Body of pancreas (tissue), 4 donors: Measurements from ENCODE around the gene MORN1. TPM values are rescaled to one million over a fixed set of nuclear protein-coding genes. Genes with fewer than 3 reads are reported as not detected.

Experiments used
- ATAC-seq: fragments of 150-250 bp; one replicate; pipeline ENCODE4 v1.9.1; 2016
- DNase-seq, 4 donors: peaks; one replicate each; pipeline ENCODE4 v3.0.0-alpha.2; 2019
- H3K27ac ChIP-seq, 4 donors: fragments of 200-600 bp; sonication (generic); 1 replicate in 3 of 4; 2 replicates in 1 of 4; pipeline versions ENCODE4 v1.5.1 to v1.6.1; 2016 to 2019; ENCODE audit warnings: mild to moderate bottlenecking in 1 of 4, mixed read lengths in 1 of 4, moderate library complexity in 1 of 4
- H3K27me3 ChIP-seq, 2 donors: fragments of 200-600 bp; sonication (generic); one replicate each; pipeline ENCODE4 v1.6.0; 2016; ENCODE audit warnings: mild to moderate bottlenecking in 1 of 2
- H3K36me3 ChIP-seq, 2 donors: fragments of 200-600 bp; sonication (generic); replicated peaks in 1 of 2; 2 replicates each; pipeline ENCODE4 v1.5.1; 2016; ENCODE audit warnings: low read depth in 2 of 2; ENCODE audit not compliant: insufficient read depth in 1 of 2
- H3K4me1 ChIP-seq: fragments of 200-600 bp; sonication (generic); one replicate; pipeline ENCODE4 v1.6.0; 2016
- H3K4me3 ChIP-seq, 2 donors: fragments of 200-600 bp; sonication (generic); 1 replicate in 1 of 2; 2 replicates in 1 of 2; pipeline ENCODE4 v1.5.1; 2016 to 2019
- H3K9me3 ChIP-seq, 3 donors: fragments of 200-600 bp; sonication (generic); 1 replicate in 2 of 3; 2 replicates in 1 of 3; pipeline ENCODE4 v1.5.1; 2016
- CTCF ChIP-seq, 7 experiments: fragments of 450-650 bp in 4 of 7; fragments of 200-600 bp in 3 of 7; sonication (generic) in 3 of 7; IDR thresholded peaks; one replicate each; pipeline ENCODE4 v1.5.1; 2016 to 2019; ENCODE audit warnings: antibody characterized with exemption in 7 of 7
- POLR2A ChIP-seq, 3 donors: fragments of 450-650 bp; IDR thresholded peaks; one replicate each; pipeline ENCODE4 v1.6.1; 2016; ENCODE audit warnings: antibody characterized with exemption in 3 of 3, mild to moderate bottlenecking in 2 of 3
- WGBS, 2 donors: methylation state at CpG; one replicate each; pipeline ENCODE4 v1.1.5; 2017; 5-methylcytosine and 5-hydroxymethylcytosine counted together
- intact Hi-C: fragments of 100-400 bp; cut with DNase I; formaldehyde crosslinking; loops from one replicate; pipeline ENCODE4 v1.15.1; 2023
- total RNA-seq, 2 donors: library from RNA; depleted of rRNA; stranded (reverse); fragments of >200 nt; gene quantifications; one replicate each; pipeline ENCODE4 v1.1.0, GENCODE V29; 2016

The MORN1 gene
- total RNA-seq, 2 donors from 2014 or later, result 7.0 to 17.8 TPM

GRCh38 chr1:2337501-2337900 lies 53.9 kb downstream of the MORN1 start:
- TF ChIP-seq POLR2A (IDR thresholded peaks at IDR 0.05), result no peak
- no peak for TF ChIP-seq CTCF (IDR thresholded peaks at IDR 0.05)
- Histone ChIP-seq H3K27me3 (no peaks in the 10 kb centered on the region), H3K9me3 (no peaks in the 10 kb centered on the region), H3K4me1 (no peaks in the 10 kb centered on the region), H3K36me3 (no peaks in the 10 kb centered on the region), H3K27ac (no peak overlapping the region), H3K4me3 (no peak overlapping the region)
- ATAC-seq, result no peak
- intact Hi-C loops, result no loop called here
- DNase-seq, result no peak
- WGBS, 2 donors, result 66 to 72% methylated on average over 4 to 10 of the region's 10 CpGs

GRCh38 chr1:2337081-2337480 lies 54.3 kb downstream of the MORN1 start:
- Histone ChIP-seq H3K9me3 (no peaks in the 10 kb centered on the region), H3K27me3 (no peaks in the 10 kb centered on the region), H3K4me1 (no peaks in the 10 kb centered on the region), H3K36me3 (no peaks in the 10 kb centered on the region), H3K27ac (no peak overlapping the region), H3K4me3 (no peak overlapping the region)
- DNase-seq (no peak), ATAC-seq (no peak)
- WGBS, 2 donors, result 65 to 84% methylated on average over 5 to 18 of the region's 23 CpGs
- intact Hi-C loops, result no loop called here
- TF ChIP-seq POLR2A (IDR thresholded peaks at IDR 0.05) (no peak), CTCF (IDR thresholded peaks at IDR 0.05) (no peak)

- Histone ChIP-seq H3K4me3 (no peak overlapping the region), H3K36me3 (no peaks in the 10 kb centered on the region), H3K27ac (no peak overlapping the region), H3K27me3 (no peaks in the 10 kb centered on the region), H3K4me1 (no peaks in the 10 kb centered on the region), H3K9me3 (no peaks in the 10 kb centered on the region)
- intact Hi-C loops, result no loop called here
- 76 to 77% methylated on average over 2 to 11 of the region's 11 CpGs for WGBS, 2 donors
- TF ChIP-seq POLR2A (IDR thresholded peaks at IDR 0.05) (no peak), CTCF (IDR thresholded peaks at IDR 0.05) (no peak)
- ATAC-seq (no peak), DNase-seq (no peak)
Observed at GRCh38 chr1:2336499-2336898, 54.9 kb downstream of the MORN1 start.

- H3K9me3 ChIP-seq, result no peaks in the 10 kb centered on the region
- WGBS, 2 donors, result 88 to 91% methylated on average over 10 to 36 of the region's 36 CpGs
- TF ChIP-seq POLR2A (IDR thresholded peaks at IDR 0.05), result no peak
- no peak for TF ChIP-seq CTCF (IDR thresholded peaks at IDR 0.05)
- intact Hi-C loops, result no loop called here
- H3K4me1 ChIP-seq, result peaks cover 2% of the 10 kb centered on the region
- ATAC-seq, result no peak
- H3K27ac ChIP-seq, result no peak overlapping the region
- no peaks in the 10 kb centered on the region for H3K27me3 ChIP-seq
- no peak for DNase-seq
- no peaks in the 10 kb centered on the region for H3K36me3 ChIP-seq
- no peak overlapping the region for H3K4me3 ChIP-seq
Observed at GRCh38 chr1:2335721-2336455, 55.5 kb downstream of the MORN1 start.
